GM12874 (cell line): ENCODE results near the gene ZDHHC16.

ENCODE experiments used
- CTCF ChIP-seq: IDR thresholded peaks from 2 replicates; pipeline ENCODE4 v1.5.1; 2011; ENCODE audit warnings: low read depth, mild to moderate bottlenecking, control low read depth, low read length, moderate library complexity; ENCODE audit not compliant: insufficient read depth

The ZDHHC16 gene

DNA sequence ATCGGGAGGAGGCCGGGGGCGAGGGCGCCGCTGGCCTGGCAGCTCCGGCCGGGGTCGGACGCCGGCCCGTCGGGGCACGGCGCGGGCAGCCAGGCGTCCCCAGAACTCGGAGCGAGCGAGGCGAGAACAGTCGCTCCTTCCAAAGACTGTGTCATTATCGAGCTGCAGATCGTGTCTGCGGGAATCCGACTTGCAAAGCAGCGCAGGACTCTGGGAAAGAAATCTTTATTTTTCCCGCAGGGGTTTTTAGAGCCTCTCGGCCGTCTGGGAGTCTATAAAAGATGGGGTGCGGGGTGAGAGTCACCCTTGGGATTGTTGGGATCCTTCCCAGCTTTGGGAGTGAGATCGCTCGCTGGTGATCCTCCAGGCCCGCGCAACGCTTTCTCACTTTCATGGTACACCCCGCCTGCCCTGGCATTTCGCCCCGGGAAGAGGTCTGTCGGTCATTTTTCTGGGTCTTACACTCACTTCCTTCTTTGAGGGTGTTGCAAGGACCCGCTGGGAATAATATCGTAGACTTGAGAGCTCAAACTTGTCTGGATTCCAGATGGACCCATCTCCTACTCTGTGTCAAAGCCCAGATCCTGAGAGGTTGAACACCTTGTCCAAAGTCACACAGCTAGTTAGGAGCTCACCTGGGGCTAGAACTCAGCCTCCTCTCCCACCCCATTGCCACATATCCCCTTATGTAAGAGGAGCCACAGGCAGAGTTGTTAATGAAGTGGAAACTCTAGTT lies 53.8 kb downstream of the ZDHHC16 start:
- no peak for TF ChIP-seq CTCF

- TF ChIP-seq CTCF, result no peak
These were observed 54.3 kb downstream of the ZDHHC16 start for GRCh38 chr10:97500297-97500575.

DNA sequence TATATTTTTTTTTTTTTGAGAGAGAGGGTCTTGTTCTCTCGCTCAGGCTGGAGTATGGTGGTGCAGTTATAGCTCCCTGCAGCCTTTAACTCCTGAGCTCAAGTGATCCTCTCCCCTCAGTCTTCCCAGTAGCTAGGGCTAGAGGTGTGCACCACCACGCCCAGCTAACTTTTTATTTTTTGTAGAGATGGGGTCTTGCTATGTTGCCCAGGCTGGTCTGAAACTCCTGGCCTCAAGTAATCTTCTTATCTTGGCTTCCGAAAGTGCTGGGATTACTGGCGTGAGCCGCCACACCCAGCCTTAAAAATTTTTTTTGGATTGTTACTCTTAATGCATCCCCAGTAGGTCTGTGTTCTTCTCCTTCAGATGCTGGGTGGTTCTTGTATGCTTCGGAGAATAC lies 56.9 kb downstream of the ZDHHC16 start:
- no peak for TF ChIP-seq CTCF

- no peak for TF ChIP-seq CTCF
These were observed 57.4 kb downstream of the ZDHHC16 start for GRCh38 chr10:97503406-97503805.

GRCh38 chr10:97505152-97505551 lies 59.2 kb downstream of the ZDHHC16 start:
- TF ChIP-seq CTCF, result no peak

GRCh38 chr10:97506199-97506991 lies 60.4 kb downstream of the ZDHHC16 start:
- no peak for TF ChIP-seq CTCF
